Right kidney (tissue), 1 donor: Measurements from ENCODE around the gene ZC3H7A.

Experiments
- DNase-seq: peaks from one replicate; pipeline ENCODE4 v3.0.0-alpha.2; 2016

The ZC3H7A gene

DNA sequence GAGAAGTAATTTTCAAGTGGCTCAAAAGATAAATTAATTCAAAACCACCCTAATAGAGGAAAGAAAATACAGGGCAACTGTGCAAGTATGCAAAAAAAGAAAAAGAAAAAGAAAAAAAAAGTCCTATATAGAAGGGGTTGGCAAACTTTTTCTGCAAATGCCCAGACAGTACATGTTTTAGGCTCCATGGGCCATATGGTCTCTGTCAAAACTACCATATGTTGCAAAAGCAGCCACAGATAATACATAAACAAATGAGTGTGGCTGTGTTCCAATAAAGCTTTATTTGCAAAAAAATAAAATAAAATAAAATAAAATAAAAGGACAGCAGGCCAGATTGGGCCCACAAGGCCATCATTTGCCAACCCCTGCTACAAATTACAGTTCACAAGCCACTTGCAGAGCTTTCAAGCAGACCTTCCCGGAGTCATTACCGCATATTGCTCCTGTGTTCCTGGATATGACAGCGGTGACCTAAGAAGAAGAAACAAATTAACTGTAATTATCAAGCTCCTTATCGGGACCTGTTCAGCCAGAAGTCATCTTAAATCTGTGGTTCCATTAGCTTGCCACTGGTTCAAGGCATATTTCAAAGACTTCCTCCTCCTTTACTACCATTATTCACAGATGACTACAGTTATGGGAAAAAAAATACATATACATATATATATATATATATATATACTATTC is 15.9 kb downstream of the ZC3H7A start:
- DNase-seq: no peak

GRCh38 chr16:11779074-11779473 is 18.0 kb downstream of the ZC3H7A start:
- no peak for DNase-seq

GRCh38 chr16:11774065-11774626 is 22.9 kb downstream of the ZC3H7A start:
- DNase-seq: no peak

GRCh38 chr16:11768849-11769248 is 28.2 kb downstream of the ZC3H7A start:
- DNase-seq: no peak

DNA sequence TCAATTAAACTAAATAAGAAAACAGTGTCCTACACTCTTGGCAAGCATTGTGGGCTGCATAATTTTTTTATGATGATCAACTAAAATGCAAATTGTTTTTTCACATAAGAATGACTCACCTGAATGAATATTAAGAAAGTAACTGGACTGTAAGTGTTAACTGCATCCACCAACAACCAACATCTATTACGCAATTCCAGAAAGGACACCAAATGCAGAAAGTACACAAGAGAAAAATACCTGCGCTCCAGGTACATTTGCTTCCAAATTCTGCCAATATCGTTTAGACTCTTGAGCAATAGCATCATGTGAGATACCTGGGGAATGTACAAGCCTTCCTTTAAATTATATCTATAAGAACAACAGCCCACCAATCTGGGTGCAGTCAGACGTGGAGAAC is 34.6 kb downstream of the ZC3H7A start:
- no peak for DNase-seq

GRCh38 chr16:11759997-11760396 is 37.1 kb downstream of the ZC3H7A start:
- no peak for DNase-seq

DNA sequence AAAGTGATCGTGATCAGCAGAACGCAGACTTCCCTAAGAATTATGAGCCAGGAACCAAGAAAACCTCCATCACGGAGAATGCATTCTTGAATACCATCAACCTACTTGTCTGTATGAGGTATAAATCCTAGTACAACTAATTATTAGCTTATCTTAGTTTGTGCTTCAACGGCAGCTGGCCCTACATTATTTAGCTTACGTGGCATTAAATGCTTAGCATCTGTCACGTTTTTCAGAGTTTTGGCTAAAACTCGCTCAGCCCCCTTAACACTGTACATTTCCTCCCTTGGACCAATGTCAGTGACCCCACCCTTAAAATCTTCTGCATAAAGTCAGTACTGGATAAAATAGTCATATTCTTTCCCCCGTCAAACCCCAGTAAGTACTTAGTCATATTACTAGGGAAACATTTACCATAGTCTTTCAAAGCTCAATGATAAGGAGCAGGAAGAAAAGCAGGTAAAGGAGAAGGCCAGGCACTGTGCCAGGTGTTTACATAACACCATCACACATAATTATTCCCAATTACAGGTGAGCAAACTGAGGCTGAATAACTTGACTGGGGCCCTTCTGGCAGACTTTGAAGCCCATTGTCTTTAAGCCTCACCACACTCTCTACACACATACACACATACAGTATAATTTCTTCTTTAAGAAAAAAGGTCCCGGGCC is 37.8 kb downstream of the ZC3H7A start:
- no peak for DNase-seq

DNA sequence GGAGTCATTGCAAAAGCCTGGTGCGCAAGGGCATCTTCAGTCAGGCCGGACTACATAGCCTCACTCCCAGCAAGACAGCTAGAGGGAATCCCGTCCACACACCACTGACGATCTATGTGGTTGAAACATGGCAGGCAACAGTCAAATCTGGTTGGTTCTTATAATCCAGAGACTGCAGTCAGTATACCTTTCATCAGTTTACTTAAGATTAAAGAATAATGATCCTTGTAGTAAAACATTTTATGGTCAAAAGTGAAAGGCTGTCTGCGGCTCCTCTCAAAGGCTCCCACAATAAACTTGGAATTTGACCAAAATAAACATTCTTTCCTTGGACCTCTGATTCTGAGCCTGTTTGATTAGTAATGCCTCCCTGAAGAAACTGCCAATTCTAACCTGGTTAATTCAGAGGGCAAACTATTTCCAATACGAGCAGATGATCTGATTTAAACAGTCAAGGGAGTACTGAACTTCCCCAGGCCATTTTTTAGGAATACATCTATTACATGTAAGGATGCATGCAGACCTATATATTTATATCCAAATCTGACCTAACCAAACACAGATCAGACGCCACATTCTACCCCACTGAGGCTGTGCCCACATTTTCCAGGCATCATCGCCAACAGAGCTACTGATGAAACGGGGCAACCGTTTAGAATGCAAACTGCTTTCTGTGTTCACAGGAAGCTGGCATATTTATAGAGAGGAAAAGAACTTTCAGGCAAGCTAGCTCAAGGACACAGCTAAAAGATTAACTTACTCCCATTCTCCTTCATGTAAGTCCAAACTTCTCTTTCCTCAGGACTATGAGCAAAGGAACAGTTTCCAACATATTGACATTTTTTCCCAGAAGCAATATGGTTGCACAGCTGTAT is 39.1 kb downstream of the ZC3H7A start:
- no peak for DNase-seq

- no peak for DNase-seq
Measured at GRCh38 chr16:11756248-11756647, 40.8 kb downstream of the ZC3H7A start.

DNA sequence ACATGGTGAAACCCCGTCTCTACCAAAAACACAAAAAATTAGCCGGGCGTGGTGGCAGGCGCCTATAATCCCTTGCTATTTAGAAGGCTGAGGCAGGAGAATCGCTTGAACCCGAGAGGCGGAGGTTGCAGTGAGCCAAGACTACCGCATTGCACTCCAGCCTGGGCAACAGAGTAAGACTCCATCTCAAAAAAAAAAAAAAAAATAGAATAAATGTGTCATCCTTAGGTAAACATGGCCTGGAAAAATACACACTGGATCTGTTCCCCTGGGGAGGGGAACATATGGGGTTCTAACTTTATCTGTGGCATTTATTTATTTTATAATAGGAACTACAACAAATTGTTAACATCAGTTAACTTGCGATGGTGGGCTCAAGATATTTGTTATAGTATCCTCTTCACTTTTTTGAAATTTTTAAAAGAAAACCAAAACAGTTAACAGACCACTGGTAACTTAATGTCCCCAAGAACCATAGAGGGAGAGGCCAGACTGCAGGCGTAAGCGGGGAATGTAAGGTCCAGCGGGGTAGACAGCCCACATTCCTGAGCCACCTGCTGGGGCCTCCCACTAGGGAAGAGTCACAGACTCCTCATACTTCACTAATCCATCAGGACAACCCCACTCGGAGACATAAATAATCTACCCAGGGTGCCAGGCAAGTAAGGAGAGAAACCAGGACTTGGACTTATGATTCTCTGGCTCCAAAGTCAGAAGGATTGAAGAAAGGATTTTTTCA is 41.9 kb downstream of the ZC3H7A start:
- DNase-seq: no peak

GRCh38 chr16:11752856-11753255 is 44.2 kb downstream of the ZC3H7A start:
- DNase-seq: no peak

DNA sequence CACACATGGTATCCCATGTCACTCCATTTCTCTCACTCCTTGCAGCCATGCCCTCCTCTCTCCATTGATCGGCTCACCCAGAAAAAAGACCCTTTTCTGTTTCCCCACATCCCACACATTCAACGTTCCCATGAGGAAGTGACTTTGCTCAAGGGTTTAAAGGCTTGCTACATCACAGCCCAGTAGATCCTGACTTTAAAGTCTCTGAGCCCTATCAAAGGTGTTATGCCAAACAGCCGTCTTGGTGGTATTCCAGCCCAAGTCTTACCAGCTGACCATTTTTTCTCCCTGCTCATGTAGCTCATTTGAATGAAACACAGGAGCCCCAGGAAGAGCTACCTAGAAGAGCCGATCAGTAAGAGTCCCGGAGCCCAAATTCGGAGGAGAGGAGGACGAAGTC is 47.0 kb downstream of the ZC3H7A start:
- no peak for DNase-seq

- peak; percentile 37 for DNase-seq
Measured at GRCh38 chr16:11748404-11749254, 48.4 kb downstream of the ZC3H7A start.

GRCh38 chr16:11747949-11748403 is 49.1 kb downstream of the ZC3H7A start:
- no peak for DNase-seq

DNA sequence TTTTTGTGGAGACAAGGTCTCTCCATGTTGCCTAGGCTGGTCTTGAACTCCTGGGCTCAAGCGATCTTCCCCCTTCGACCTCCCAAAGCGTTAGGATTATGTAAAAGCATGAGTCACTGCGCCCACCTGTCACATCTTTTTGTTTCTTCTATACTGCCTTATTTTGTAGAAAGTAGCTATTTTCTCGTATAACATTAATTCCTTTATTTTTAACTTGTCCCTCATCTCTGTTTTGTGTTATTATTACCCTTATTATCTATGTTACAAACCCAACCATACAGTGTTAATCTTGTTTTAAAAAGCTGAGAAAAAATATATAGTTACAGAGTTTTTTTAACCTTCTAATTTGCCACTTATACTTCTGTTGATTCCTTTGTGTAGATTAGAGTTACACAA is 53.0 kb downstream of the ZC3H7A start:
- DNase-seq: no peak

GRCh38 chr16:11743308-11744074 is 53.6 kb downstream of the ZC3H7A start:
- DNase-seq: no peak

DNA sequence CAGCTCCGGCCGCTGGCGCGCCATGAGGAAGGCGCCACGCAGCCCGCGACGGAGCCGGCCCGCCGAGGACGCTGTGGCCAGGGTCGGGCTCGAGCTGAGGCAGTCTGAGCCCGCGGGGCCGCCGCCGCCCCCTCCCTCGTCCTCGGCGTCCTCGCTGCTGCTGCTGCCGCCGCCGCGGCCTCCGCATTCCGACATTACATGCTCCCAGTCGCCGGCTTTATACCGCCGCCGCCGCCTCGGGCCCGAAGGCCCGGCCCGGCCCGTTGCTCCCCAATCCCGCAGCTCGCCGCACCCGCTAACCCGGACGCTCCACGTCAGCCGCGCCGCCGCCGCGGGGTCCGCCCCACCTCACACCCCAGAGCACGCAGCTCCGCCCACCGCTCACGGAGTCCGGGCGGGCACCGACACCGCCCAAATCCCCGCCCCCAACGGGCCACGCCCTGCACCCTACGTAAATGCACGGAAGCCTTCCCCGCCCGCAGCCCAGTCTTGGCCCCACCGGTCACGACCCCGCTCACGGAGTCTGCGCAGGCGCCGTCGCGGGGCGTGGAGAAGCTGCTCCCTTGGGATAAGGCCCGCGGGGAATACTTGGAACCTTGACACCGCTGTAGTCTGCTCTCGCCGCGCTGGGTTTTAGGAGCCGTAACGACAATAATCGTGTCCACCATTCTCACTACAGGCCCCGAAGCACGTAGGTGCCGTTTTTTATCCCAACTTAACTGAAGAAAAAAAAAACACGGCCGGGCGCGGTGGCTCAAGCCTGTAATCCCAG is 54.3 kb downstream of the ZC3H7A start, which contains the start of gene TXNDC11:
TXNDC11 (minus strand) TSS at position 322 of the 772 bp plus-strand sequence; CDS start at position 195, 127 bp downstream.
- peak; percentile 97 for DNase-seq

DNA sequence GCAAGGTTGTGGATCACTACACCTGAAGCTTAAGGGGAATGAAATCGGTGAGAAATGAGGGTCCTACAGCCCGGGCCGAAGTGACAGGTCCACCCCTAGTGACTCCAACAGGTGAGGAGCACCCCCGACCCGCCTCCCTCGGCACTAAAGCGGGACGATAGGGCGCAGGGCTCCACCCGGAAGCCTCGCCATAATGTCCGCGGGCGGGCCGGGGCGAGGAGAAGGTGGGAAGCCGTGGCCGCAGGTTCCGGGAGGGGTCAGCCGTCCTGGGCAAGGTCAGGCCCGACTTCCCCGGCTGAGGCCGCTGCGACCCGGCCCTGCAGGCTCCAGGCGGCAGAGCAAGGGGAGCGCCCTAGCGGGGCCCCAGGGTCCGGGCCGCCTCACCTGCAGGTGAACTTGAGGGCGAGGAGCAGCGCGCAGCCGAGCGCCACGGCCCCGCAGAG is 54.9 kb downstream of the ZC3H7A start:
- DNase-seq: no peak

GRCh38 chr16:11740567-11740966 is 56.5 kb downstream of the ZC3H7A start:
- no peak for DNase-seq
